K562 (cell line): ENCODE measurements around the gene PELI3. TPM values are rescaled to one million over a fixed set of nuclear protein-coding genes. Genes with fewer than 3 reads are reported as not detected.
A peak's percentile ranks its signal among the peaks of the same experiment; 100 is the strongest.

Experiments
- ATAC-seq: fragments of 200-7000 bp; cut with Tn5 transposase; 3 replicates; pipeline ENCODE4 v1.9.1; 2020; ENCODE audit warnings: moderate library complexity
- BruUV-seq: library from RNA; stranded (reverse); fragments of 400-500 nt; replicated peaks from 2 replicates; lab custom pipeline; 2021; lab: Mats Ljungman, UMichigan
- CTCF ChIA-PET: fragments of 300-600 bp; formaldehyde crosslinking; extraction: SDS; loops from one replicate; lab custom pipeline; 2021; ENCODE audit warnings: low intra/inter-chr PET ratio; lab: Yijun Ruan, JAX
- POLR2A ChIA-PET: fragments of 300-600, 350-650 bp; sonication (Branson Sonifier 250); formaldehyde crosslinking; extraction: SDS; loops from one replicate; lab custom pipeline; 2021; ENCODE audit warnings: antibody characterized with exemption, inconsistent platforms; lab: Yijun Ruan, JAX
- DNase-seq, 4 experiments: peaks; one replicate each; pipeline versions ENCODE4 v3.0.0 to v3.0.0-alpha.2; 2011 to 2018; ENCODE audit warnings: low spot score in 3 of 4, mixed read lengths in 3 of 4; ENCODE audit errors: extremely low read depth in 1 of 4
- FAIRE-seq: peaks from 2 replicates; lab custom pipeline; 2011; peaks lifted over from hg19 to GRCh38; lab: Jason Lieb, UNC
- H2AFZ ChIP-seq: 2 replicates; pipeline ENCODE4 v1.6.0; 2011; ENCODE audit warnings: low read depth, low read length, control low read depth, inconsistent platforms
- H3K27ac ChIP-seq: fragments of 200-600 bp; 3 replicates; pipeline ENCODE4 v1.8.0; 2011; ENCODE audit warnings: low read depth, mild to moderate bottlenecking, control low read depth, inconsistent platforms, low read length, moderate library complexity, mixed read lengths; ENCODE audit errors: extremely low read depth
- H3K27me3 ChIP-seq, 2 experiments: fragments of 300-600 bp in 1 of 2; 2 replicates in 1 of 2; 3 replicates in 1 of 2; pipeline versions ENCODE4 v1.6.0 to v1.8.0; 2011; ENCODE audit warnings: inconsistent platforms in 2 of 2, low read length in 2 of 2, mild to moderate bottlenecking in 1 of 2, mixed read lengths in 1 of 2, moderate library complexity in 1 of 2; ENCODE audit not compliant: control insufficient read depth in 2 of 2, insufficient read depth in 2 of 2
- H3K36me3 ChIP-seq: fragments of 300-600 bp; 3 replicates; pipeline ENCODE4 v1.8.0; 2011; ENCODE audit warnings: mild to moderate bottlenecking, low read length, inconsistent platforms; ENCODE audit not compliant: control insufficient read depth, insufficient read depth
- H3K4me1 ChIP-seq, 2 experiments: fragments of 200-600 bp in 1 of 2; replicated peaks in 1 of 2; 2 replicates in 1 of 2; 3 replicates in 1 of 2; pipeline versions ENCODE4 v1.5.1 to v1.8.0; 2011; ENCODE audit warnings: inconsistent platforms in 2 of 2, low read length in 2 of 2, mild to moderate bottlenecking in 1 of 2, mixed read lengths in 1 of 2, moderate library complexity in 1 of 2; ENCODE audit not compliant: control insufficient read depth in 2 of 2, insufficient read depth in 2 of 2
- H3K4me2 ChIP-seq: 2 replicates; pipeline ENCODE4 v1.6.1; 2011; ENCODE audit warnings: low read length, control low read depth, inconsistent platforms, mixed read lengths; ENCODE audit not compliant: insufficient read depth
- H3K4me3 ChIP-seq: fragments of 200-600 bp; sonication (generic), shearing (Covaris generic); 2 replicates; pipeline ENCODE4 v1.5.1; 2016; ENCODE audit warnings: control low read depth, inconsistent platforms
- H3K79me2 ChIP-seq: fragments of 200-600 bp; 3 replicates; pipeline ENCODE4 v1.8.0; 2011; ENCODE audit warnings: low read length, inconsistent platforms; ENCODE audit not compliant: control insufficient read depth, insufficient read depth
- H3K9ac ChIP-seq, 2 experiments: 2 replicates each; pipeline versions ENCODE4 v1.6.0 to v1.6.1; 2011; ENCODE audit warnings: low read depth in 2 of 2, low read length in 2 of 2, control low read depth in 1 of 2, inconsistent platforms in 1 of 2, mild to moderate bottlenecking in 1 of 2, mixed read lengths in 1 of 2; ENCODE audit not compliant: insufficient read depth in 1 of 2
- H3K9me1 ChIP-seq: one replicate; pipeline ENCODE4 v1.6.0; 2011; ENCODE audit warnings: inconsistent platforms, mild to moderate bottlenecking, low read length, moderate library complexity; ENCODE audit not compliant: control insufficient read depth, insufficient read depth
- H3K9me3 ChIP-seq: replicated peaks from 2 replicates; pipeline ENCODE4 v1.5.1; 2011; ENCODE audit warnings: low read depth, low read length, inconsistent platforms; ENCODE audit not compliant: control insufficient read depth, insufficient read depth
- H4K20me1 ChIP-seq: replicated peaks from 2 replicates; pipeline ENCODE4 v1.6.1; 2011; ENCODE audit warnings: low read length, inconsistent platforms, mixed read lengths; ENCODE audit not compliant: control insufficient read depth, insufficient read depth
- CREB3L1 ChIP-seq: fragments of 450-650 bp; IDR thresholded peaks from 2 replicates; pipeline ENCODE4 v1.6.1; 2014; ENCODE audit warnings: low read depth, mild to moderate bottlenecking, moderate library complexity, borderline replicate concordance
- ETS2 ChIP-seq: IDR thresholded peaks from 2 replicates; pipeline ENCODE4 v1.6.1; 2016; ENCODE audit warnings: borderline replicate concordance, missing genetic modification characterization, mild to moderate bottlenecking, moderate library complexity, missing compliant biosample characterization; ENCODE audit not compliant: poor library complexity, severe bottlenecking
- POLR2G ChIP-seq: fragments of 200-400 bp; formaldehyde crosslinking; IDR thresholded peaks from 2 replicates; pipeline ENCODE4 v1.6.1; 2017; ENCODE audit warnings: low read depth, mild to moderate bottlenecking, antibody characterized with exemption, low read length, moderate library complexity
- PURB ChIP-seq: sonication (generic); formaldehyde crosslinking; IDR thresholded peaks from 2 replicates; pipeline ENCODE4 v1.9.0; 2021; ENCODE audit warnings: low read depth, mild to moderate bottlenecking, missing genetic modification reagents
- SETDB1 ChIP-seq: IDR thresholded peaks from one replicate; pipeline ENCODE4 v1.6.1; 2012; ENCODE audit warnings: low read length, control low read depth, inconsistent platforms
- SMAD1 ChIP-seq: fragments of 150-350 bp; IDR thresholded peaks from 2 replicates; pipeline ENCODE4 v1.6.1; 2014; ENCODE audit warnings: low read length, low read depth; ENCODE audit not compliant: partially characterized antibody
- SNIP1 ChIP-seq: fragments of 450-650 bp; IDR thresholded peaks from 2 replicates; pipeline ENCODE4 v1.7.1; 2017; ENCODE audit warnings: low read depth, mild to moderate bottlenecking
- THRAP3 ChIP-seq: fragments of 450-650 bp; IDR thresholded peaks from 2 replicates; pipeline ENCODE4 v1.6.1; 2016; ENCODE audit warnings: mild to moderate bottlenecking, inconsistent platforms, borderline replicate concordance
- ZBTB33 ChIP-seq: sonication (generic); formaldehyde crosslinking; IDR thresholded peaks from 2 replicates; pipeline ENCODE4 v1.8.1; 2023; ENCODE audit warnings: mild to moderate bottlenecking, missing genetic modification reagents
- ZNF384 ChIP-seq: IDR thresholded peaks from 2 replicates; pipeline ENCODE4 v1.6.1; 2012; ENCODE audit warnings: low read depth, low read length, improper control_type of control experiment
- ZNF41 ChIP-seq: fragments of 250-450 bp; sonication (Bioruptor Pico); conservative IDR thresholded peaks from 2 replicates; pipeline ENCODE4 v1.4.0; 2020; ENCODE audit warnings: mild to moderate bottlenecking
- ZNF740 ChIP-seq, 3 experiments: fragments of 200-800 bp in 1 of 3; sonication (Bioruptor generic) in 1 of 3; sonication (generic) in 1 of 3; formaldehyde crosslinking in 1 of 3; IDR thresholded peaks; 2 replicates each; pipeline versions ENCODE4 v1.6.1 to v1.8.0; 2016 to 2022; ENCODE audit warnings: mild to moderate bottlenecking in 2 of 3, missing compliant biosample characterization in 2 of 3, missing genetic modification characterization in 2 of 3, missing genetic modification reagents in 1 of 3
- ZNF75A ChIP-seq: fragments of 450-650 bp; formaldehyde crosslinking; IDR thresholded peaks from 2 replicates; pipeline ENCODE4 v1.4.0; 2020; ENCODE audit warnings: mild to moderate bottlenecking
- WGBS: fragments of 100-300 bp; shearing (Covaris generic); methylation state at CpG from one replicate; pipeline ENCODE4 v1.1.6; 2016; ENCODE audit warnings: low coverage, mixed read lengths; ENCODE audit not compliant: insufficient coverage; ENCODE audit errors: missing lambda C conversion rate; 5-methylcytosine and 5-hydroxymethylcytosine counted together
- in situ Hi-C: fragments of 300-500 bp; cut with MboI; formaldehyde crosslinking; loops from 4 replicates; pipeline ENCODE4 v1.15.0; 2018; ENCODE audit warnings: inconsistent platforms, mixed read lengths
- intact Hi-C: fragments of 100-400 bp; cut with micrococcal nuclease; formaldehyde crosslinking; loops from 2 replicates; pipeline ENCODE4 v1.14.2; 2022
- polyA plus RNA-seq, 8 experiments: library from polyadenylated mRNA; depleted of rRNA in 4 of 8; stranded (reverse) in 5 of 8; unstranded in 3 of 8; fragments of >200 nt; fragmentation: Nextera tagmentation in 2 of 8; fragmentation: Illumina TruSeq in 1 of 8; extraction: Ambion mirVana in 2 of 8; extraction: Trizol in 1 of 8; gene quantifications; 2 replicates each; pipeline versions ENCODE4 v1.2.1 to v1.2.3, GENCODE V29; 2011 to 2014; ENCODE audit warnings: inconsistent platforms in 1 of 8, missing spikeins in 1 of 8
- total RNA-seq, 7 experiments: library from RNA; depleted of rRNA in 6 of 7; stranded (reverse); fragments of >200 nt in 6 of 7; fragmentation: Illumina TruSeq in 2 of 7; extraction: Trizol in 2 of 7; gene quantifications; 2 replicates each; pipeline versions ENCODE4 v1.2.1 to v1.2.3, GENCODE V29; 2011 to 2021; ENCODE audit warnings: low replicate concordance in 1 of 7

Gene PELI3
- total and polyA plus RNA-seq, 9 of the 15 experiments (the other 6 are each of a cell fraction or from before 2014, with no cell fraction given): 0.17 to 4.2 (median 1.9) TPM

- Histone ChIP-seq H4K20me1 (peaks cover 12% of the 10 kb centered on the region; the same call in 1 of the 2 replicates), H2AFZ (no peak overlapping the region), H3K79me2 (peaks cover 10% of the 10 kb centered on the region; the same call in 2 of the 3 replicates), H3K36me3 (peaks cover 3% of the 10 kb centered on the region; the same call in 2 of the 3 replicates), H3K27me3 (no peaks in the 10 kb centered on the region), H3K4me1 (peaks cover 3 to 27% of the 10 kb centered on the region in 2 experiments; a peak in 4 of 5 replicates), H3K9me3 (no peaks in the 10 kb centered on the region), H3K4me2 (no peak overlapping the region), H3K9me1 (no peaks in the 10 kb centered on the region), H3K9ac (no peak overlapping the region), H3K27ac (no peak overlapping the region), H3K4me3 (no peak overlapping the region)
- BruUV-seq: no TSS peak
- ATAC-seq (no peak), DNase-seq (no peak), FAIRE-seq (no peak)
- in situ Hi-C loops (no loop called here), intact Hi-C loops (no loop called here)
- TF ChIP-seq PURB (CRISPR knock-in tag): no peak
- no peak for TF ChIP-seq SNIP1
- no peak for TF ChIP-seq SMAD1
- TF ChIP-seq ZNF740 (CRISPR knock-in tag; IDR thresholded peaks at IDR 0.05): no peak
- TF ChIP-seq ZNF740 (tag; IDR thresholded peaks at IDR 0.05): no peak
- TF ChIP-seq ETS2 (tag): no peak
- no peak for TF ChIP-seq CREB3L1
- peak; percentile 15; the same call in 1 of the 2 replicates for TF ChIP-seq POLR2G
- TF ChIP-seq ZNF41 (CRISPR knock-in tag): no peak
- TF ChIP-seq ZBTB33 (CRISPR knock-in tag): peak; percentile 86; the same call in 1 of the 2 replicates
- no peak for TF ChIP-seq ZNF384
- no peak for TF ChIP-seq SETDB1
- TF ChIP-seq ZNF75A (CRISPR knock-in tag): no peak
- TF ChIP-seq THRAP3: no peak
- CTCF ChIA-PET: no interaction called here
- 84% methylated on average over 40 of the region's 44 CpGs for WGBS
- POLR2A ChIA-PET: no interaction called here
Measured at GRCh38 chr11:66475349-66476172, 8.9 kb downstream of the PELI3 start.
